H1 (cell line): ENCODE data around the gene C14orf119. TPM values are rescaled to one million over a fixed set of nuclear protein-coding genes. Genes with fewer than 3 reads are reported as not detected.

Experiments used
- CTCF ChIA-PET: fragments of 300-600 bp; sonication (Branson Sonifier 250); formaldehyde crosslinking; loops from one replicate; lab custom pipeline; 2021; ENCODE audit not compliant: partially characterized antibody; lab: Charles Lee
- POLR2A ChIA-PET: fragments of 300-600 bp; sonication (Branson Sonifier 250); formaldehyde crosslinking; loops from one replicate; lab custom pipeline; 2021; ENCODE audit warnings: inconsistent platforms; ENCODE audit not compliant: partially characterized antibody; lab: Charles Lee
- DNase-seq, 2 experiments: peaks; one replicate each; pipeline versions ENCODE4 v3.0.0 to v3.0.0-alpha.2; 2010 to 2022; ENCODE audit warnings: low spot score in 2 of 2, low read depth in 1 of 2, mixed read lengths in 1 of 2
- FAIRE-seq: peaks from 2 replicates; lab custom pipeline; 2011; peaks lifted over from hg19 to GRCh38; lab: Jason Lieb, UNC
- H2AFZ ChIP-seq: 2 replicates; pipeline ENCODE4 v1.8.1; 2012; ENCODE audit warnings: low read length, inconsistent platforms
- H2AK5ac ChIP-seq: 2 replicates; pipeline ENCODE4 v1.6.1; 2013; ENCODE audit warnings: low read depth, low read length
- H2BK120ac ChIP-seq: replicated peaks from 2 replicates; pipeline ENCODE3; 2013; ENCODE audit warnings: low read depth, low read length, inconsistent platforms
- H2BK12ac ChIP-seq: 2 replicates; pipeline ENCODE4 v1.6.1; 2013; ENCODE audit warnings: low read depth, low read length
- H2BK15ac ChIP-seq: 2 replicates; pipeline ENCODE4 v1.6.1; 2013; ENCODE audit warnings: low read length
- H2BK20ac ChIP-seq: 2 replicates; pipeline ENCODE4 v1.6.1; 2013; ENCODE audit warnings: low read length
- H2BK5ac ChIP-seq: 2 replicates; pipeline ENCODE4 v1.6.1; 2013; ENCODE audit warnings: low read depth, low read length
- H3K14ac ChIP-seq: 2 replicates; pipeline ENCODE4 v1.6.1; 2013; ENCODE audit warnings: inconsistent platforms; ENCODE audit not compliant: insufficient read length
- H3K18ac ChIP-seq: 2 replicates; pipeline ENCODE4 v1.6.1; 2013; ENCODE audit warnings: low read length; ENCODE audit errors: extremely low read depth
- H3K23ac ChIP-seq: 2 replicates; pipeline ENCODE4 v1.6.1; 2013; ENCODE audit warnings: inconsistent platforms; ENCODE audit not compliant: insufficient read length
- H3K23me2 ChIP-seq: 2 replicates; pipeline ENCODE4 v1.6.1; 2013; ENCODE audit warnings: low read depth, low read length
- H3K27ac ChIP-seq: 2 replicates; pipeline ENCODE4 v1.6.1; 2011; ENCODE audit warnings: low read depth, low read length, inconsistent platforms
- H3K27me3 ChIP-seq, 4 experiments: replicated peaks in 1 of 4; 1 replicate in 1 of 4; 2 replicates in 3 of 4; pipeline versions ENCODE4 v1.6.1 to v1.8.1; 2011 to 2013; ENCODE audit warnings: low read length in 3 of 4, mild to moderate bottlenecking in 3 of 4, inconsistent platforms in 2 of 4, mixed read lengths in 2 of 4, moderate library complexity in 1 of 4; ENCODE audit not compliant: control insufficient read depth in 3 of 4, insufficient read depth in 3 of 4; ENCODE audit errors: extremely low read depth in 1 of 4
- H3K36me3 ChIP-seq, 4 experiments: 2 replicates each; pipeline versions ENCODE4 v1.6.1 to v1.8.1; 2011 to 2013; ENCODE audit warnings: mild to moderate bottlenecking in 4 of 4, low read length in 3 of 4, moderate library complexity in 2 of 4, control low read depth in 1 of 4, inconsistent platforms in 1 of 4; ENCODE audit not compliant: insufficient read depth in 4 of 4, control insufficient read depth in 2 of 4
- H3K4ac ChIP-seq: replicated peaks from 2 replicates; pipeline ENCODE3; 2013; ENCODE audit warnings: low read length, low read depth, mixed read lengths, inconsistent platforms; ENCODE audit not compliant: insufficient read length
- H3K4me1 ChIP-seq, 4 experiments: replicated peaks in 1 of 4; 1 replicate in 1 of 4; 2 replicates in 3 of 4; pipeline versions ENCODE4 v1.6.1 to v1.8.1; 2011 to 2013; ENCODE audit warnings: low read length in 3 of 4, inconsistent platforms in 2 of 4, mixed read lengths in 1 of 4; ENCODE audit not compliant: insufficient read depth in 4 of 4, control insufficient read depth in 3 of 4
- H3K4me2 ChIP-seq, 2 experiments: 2 replicates each; pipeline versions ENCODE4 v1.6.1 to v1.8.1; 2011 to 2013; ENCODE audit warnings: low read depth in 2 of 2, low read length in 2 of 2, control low read depth in 1 of 2, inconsistent platforms in 1 of 2, mild to moderate bottlenecking in 1 of 2; ENCODE audit not compliant: insufficient read depth in 1 of 2
- H3K4me3 ChIP-seq, 4 experiments: fragments of 200-600, 300-600 bp in 1 of 4; sonication (generic), shearing (Covaris generic), sonication (Bioruptor Twin) in 1 of 4; 2 replicates each; pipeline versions ENCODE4 v1.5.1 to v1.8.1; 2011 to 2016; ENCODE audit warnings: low read length in 4 of 4, low read depth in 3 of 4, control low read depth in 2 of 4, inconsistent platforms in 2 of 4, mild to moderate bottlenecking in 2 of 4, mixed read lengths in 1 of 4, moderate library complexity in 1 of 4; ENCODE audit not compliant: insufficient read depth in 2 of 4; ENCODE audit errors: extremely low read depth in 1 of 4
- H3K56ac ChIP-seq: replicated peaks from 2 replicates; pipeline ENCODE3; 2013; ENCODE audit warnings: low read depth, mild to moderate bottlenecking, mixed read lengths, low read length, inconsistent platforms; ENCODE audit not compliant: insufficient read length
- H3K79me1 ChIP-seq: 2 replicates; pipeline ENCODE4 v1.6.1; 2013; ENCODE audit warnings: low read depth, low read length, control low read depth
- H3K79me2 ChIP-seq, 2 experiments: 2 replicates each; pipeline versions ENCODE4 v1.6.1 to v1.8.1; 2012 to 2013; ENCODE audit warnings: low read length in 2 of 2, mild to moderate bottlenecking in 2 of 2, inconsistent platforms in 1 of 2; ENCODE audit not compliant: insufficient read depth in 2 of 2, control insufficient read depth in 1 of 2
- H3K9ac ChIP-seq, 4 experiments: replicated peaks in 1 of 4; 1 replicate in 1 of 4; 2 replicates in 3 of 4; pipeline versions ENCODE4 v1.6.1 to v1.8.1; 2011 to 2013; ENCODE audit warnings: low read depth in 3 of 4, low read length in 3 of 4, control low read depth in 2 of 4, mild to moderate bottlenecking in 2 of 4, moderate library complexity in 2 of 4, inconsistent platforms in 1 of 4; ENCODE audit errors: extremely low read depth in 1 of 4
- H3K9me3 ChIP-seq, 2 experiments: 2 replicates each; pipeline versions ENCODE4 v1.6.1 to v1.8.1; 2012 to 2013; ENCODE audit warnings: mild to moderate bottlenecking in 2 of 2, moderate library complexity in 2 of 2, control low read depth in 1 of 2, inconsistent platforms in 1 of 2, low read depth in 1 of 2, low read length in 1 of 2, mixed read lengths in 1 of 2; ENCODE audit not compliant: insufficient read depth in 2 of 2
- H4K20me1 ChIP-seq, 2 experiments: replicated peaks in 1 of 2; 2 replicates each; pipeline versions ENCODE3 to v1.8.1; 2011 to 2013; ENCODE audit warnings: inconsistent platforms in 2 of 2, low read length in 2 of 2, mild to moderate bottlenecking in 1 of 2; ENCODE audit not compliant: insufficient read depth in 2 of 2, control insufficient read depth in 1 of 2
- H4K5ac ChIP-seq: 2 replicates; pipeline ENCODE4 v1.6.1; 2013; ENCODE audit warnings: low read length, low read depth, mixed read lengths, inconsistent platforms; ENCODE audit not compliant: insufficient read length
- H4K8ac ChIP-seq: 2 replicates; pipeline ENCODE4 v1.8.0; 2013; ENCODE audit warnings: mild to moderate bottlenecking, moderate library complexity, low read length, inconsistent platforms; ENCODE audit not compliant: insufficient read depth; ENCODE audit errors: extremely low read depth
- H4K91ac ChIP-seq: replicated peaks from 2 replicates; pipeline ENCODE3; 2013; ENCODE audit warnings: low read length, mixed read lengths, inconsistent platforms; ENCODE audit not compliant: insufficient read length
- CBX8 ChIP-seq: fragments of 300-800, 300-1000 bp; sonication (generic); IDR thresholded peaks from 2 replicates; pipeline ENCODE4 v1.7.1; 2016; ENCODE audit warnings: low read depth, low read length, borderline replicate concordance
- CHD2 ChIP-seq: IDR thresholded peaks from 2 replicates; pipeline ENCODE4 v1.6.1; 2012; ENCODE audit warnings: low read length, improper control_type of control experiment
- FOSL1 ChIP-seq: IDR thresholded peaks from 2 replicates; pipeline ENCODE4 v1.6.1; 2011; ENCODE audit warnings: mild to moderate bottlenecking, low read depth, low read length, moderate library complexity; ENCODE audit not compliant: insufficient read depth
- JUN ChIP-seq: IDR thresholded peaks from 2 replicates; pipeline ENCODE4 v1.6.1; 2011; ENCODE audit warnings: low read depth, mild to moderate bottlenecking, improper control_type of control experiment, low read length
- KDM4A ChIP-seq: IDR thresholded peaks from one replicate; pipeline ENCODE4 v1.7.1; 2012; ENCODE audit warnings: low read depth, mild to moderate bottlenecking, moderate library complexity, low read length, inconsistent platforms; ENCODE audit not compliant: severe bottlenecking
- POU5F1 ChIP-seq: IDR thresholded peaks from 2 replicates; pipeline ENCODE4 v1.6.1; 2011; ENCODE audit warnings: low read depth, mild to moderate bottlenecking, low read length, moderate library complexity
- RAD21 ChIP-seq, 2 experiments: IDR thresholded peaks in 1 of 2; conservative IDR thresholded peaks in 1 of 2; 2 replicates each; pipeline ENCODE4 v1.6.1; 2011; ENCODE audit warnings: low read depth in 2 of 2, low read length in 2 of 2, improper control_type of control experiment in 1 of 2, inconsistent platforms in 1 of 2, mild to moderate bottlenecking in 1 of 2, moderate library complexity in 1 of 2
- SRF ChIP-seq: IDR thresholded peaks from 2 replicates; pipeline ENCODE4 v1.6.1; 2011; ENCODE audit warnings: mild to moderate bottlenecking, low read depth, low read length, moderate library complexity
- TAF1 ChIP-seq: IDR thresholded peaks from 2 replicates; pipeline ENCODE4 v1.6.1; 2011; ENCODE audit warnings: mild to moderate bottlenecking, low read depth, low read length
- TAF7 ChIP-seq: optimal IDR thresholded peaks from 2 replicates; pipeline ENCODE3; 2011; ENCODE audit warnings: low read depth, mild to moderate bottlenecking, inconsistent platforms, low read length, moderate library complexity, borderline replicate concordance
- ZNF274 ChIP-seq: IDR thresholded peaks from 2 replicates; pipeline ENCODE4 v1.7.0; 2012; ENCODE audit warnings: low read length, borderline replicate concordance; ENCODE audit errors: extremely low read depth
- WGBS, 2 experiments: shearing (Covaris generic) in 1 of 2; methylation state at CpG; one replicate each; pipeline versions ENCODE4 v1.1.6 to v1.1.7; 2013 to 2015; ENCODE audit warnings: low lambda C conversion rate in 2 of 2, mixed read lengths in 2 of 2, inconsistent platforms in 1 of 2, low coverage in 1 of 2, missing lambda C conversion rate in 1 of 2; ENCODE audit not compliant: insufficient replicate concordance in 2 of 2, insufficient coverage in 1 of 2, insufficient read length in 1 of 2; ENCODE audit errors: extremely low coverage in 1 of 2, missing lambda C conversion rate in 1 of 2; 5-methylcytosine and 5-hydroxymethylcytosine counted together
- polyA plus RNA-seq, 7 experiments: library from polyadenylated mRNA; depleted of rRNA in 3 of 7; stranded (reverse) in 5 of 7; unstranded in 2 of 7; fragments of >200 nt in 5 of 7; fragments of 200-250 nt in 2 of 7; gene quantifications; 1 replicate in 5 of 7; 2 replicates in 1 of 7; 4 replicates in 1 of 7; pipeline versions ENCODE4 v1.2.1 to v1.2.3, GENCODE V29; 2011 to 2013; ENCODE audit warnings: missing spikeins in 2 of 7, mixed read lengths in 2 of 7
- total RNA-seq: library from RNA; stranded (reverse); fragmentation: NEBNext Ultra II Directional; extraction: Animal tissue kit (Norgen Biotek cat#: 25700); gene quantifications from 2 replicates; pipeline ENCODE4 v1.2.1, GENCODE V29; 2021
- TF ChIP-seq, protein P1 (sequence below): IDR thresholded peaks from 2 replicates; pipeline ENCODE4 v1.6.1; 2012; ENCODE audit warnings: low read length, inconsistent platforms

Gene C14orf119
- total and polyA plus RNA-seq, 2 of the 8 experiments (the other 6 are each of a cell fraction or from before 2014, with no cell fraction given), result 78.1 to 94.0 TPM

DNA sequence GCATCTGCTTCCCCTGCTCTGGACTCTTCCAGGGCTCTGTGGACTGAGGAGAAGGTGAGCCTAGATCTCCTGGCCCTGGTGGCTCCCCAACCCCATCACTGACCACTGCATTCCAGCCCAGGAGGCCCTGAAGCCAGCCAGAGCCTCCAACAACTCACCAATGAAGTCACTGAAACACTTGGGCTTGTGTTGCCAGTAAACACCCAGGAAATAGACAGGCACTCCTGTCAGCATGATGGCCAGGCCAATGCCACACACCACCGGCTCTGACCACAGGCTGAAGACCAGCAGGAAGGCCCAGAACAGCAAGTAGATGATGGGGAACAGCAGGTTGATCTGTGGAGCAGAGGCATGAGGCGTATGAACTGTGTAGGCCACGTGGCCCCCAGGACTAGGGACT, 32.6 kb downstream of the C14orf119 start:
- no peak overlapping the region for H4K91ac ChIP-seq
- no peak overlapping the region for H2BK15ac ChIP-seq
- H3K27ac ChIP-seq, result no peak overlapping the region
- peaks cover 15 to 52% (median 23%) of the 10 kb centered on the region in 4 experiments for H3K36me3 ChIP-seq
- DNase-seq (no peak), FAIRE-seq (no peak)
- ChIA-PET POLR2A (interaction anchor here (0.6 to 1.2 kb wide), 2 partner anchors 8 to 14 kb away, joined by 3 read pairs; no protein-coding TSS in a partner anchor), CTCF (interaction anchor here (1.6 to 11.8 kb wide), 2 partner anchors 59 kb away, joined by 4 to 290 read pairs; partner anchors contain the start of gene SLC7A8)
- H3K18ac ChIP-seq, result no peak overlapping the region
- no peak overlapping the region for H3K9ac ChIP-seq
- no peak overlapping the region for H2AFZ ChIP-seq
- WGBS, 2 experiments, result 89% methylated on average over 3 of the region's 3 CpGs; no CpG with 5 or more reads in 1 of the 2 experiments
- H3K4ac ChIP-seq, result no peak overlapping the region
- H3K4me1 ChIP-seq, result peaks cover 0 to 2% (median 0%) of the 10 kb centered on the region in 4 experiments; a peak in 2 of 7 replicates
- no peak overlapping the region for H3K23ac ChIP-seq
- no peaks in the 10 kb centered on the region for H3K79me1 ChIP-seq
- no peak overlapping the region for H2BK120ac ChIP-seq
- H4K8ac ChIP-seq, result no peak overlapping the region
- H3K4me3 ChIP-seq, result no peak overlapping the region
- peaks cover 0 to 2% of the 10 kb centered on the region in 2 experiments for H4K20me1 ChIP-seq
- no peak overlapping the region for H3K14ac ChIP-seq
- no peak overlapping the region for H2BK12ac ChIP-seq
- H3K56ac ChIP-seq, result no peak overlapping the region
- H3K9me3 ChIP-seq, result no peaks in the 10 kb centered on the region
- no peaks in the 10 kb centered on the region for H3K79me2 ChIP-seq
- no peak overlapping the region for H4K5ac ChIP-seq
- no peaks in the 10 kb centered on the region for H3K27me3 ChIP-seq
- no peak overlapping the region for H2AK5ac ChIP-seq
- no peak overlapping the region for H2BK5ac ChIP-seq
- no peaks in the 10 kb centered on the region for H3K23me2 ChIP-seq
- no peak overlapping the region for H3K4me2 ChIP-seq
- H2BK20ac ChIP-seq, result no peak overlapping the region
- no peak for TF ChIP-seq RAD21 (IDR thresholded peaks at IDR 0.05 in 1 of 2, conservative IDR thresholded peaks at IDR 0.05 in 1 of 2; ENCODE audit: low read depth in 2 of 2, low read length in 2 of 2)
- no peak for TF ChIP-seq FOSL1
- TF ChIP-seq JUN, result no peak
- no peak for TF ChIP-seq KDM4A
- TF ChIP-seq POU5F1, result no peak
- no peak for TF ChIP-seq CBX8
- no peak for TF ChIP-seq TAF7
- no peak for TF ChIP-seq CHD2
- TF ChIP-seq SRF, result no peak
- no peak for TF ChIP-seq TAF1
- TF ChIP-seq, protein P1, sequence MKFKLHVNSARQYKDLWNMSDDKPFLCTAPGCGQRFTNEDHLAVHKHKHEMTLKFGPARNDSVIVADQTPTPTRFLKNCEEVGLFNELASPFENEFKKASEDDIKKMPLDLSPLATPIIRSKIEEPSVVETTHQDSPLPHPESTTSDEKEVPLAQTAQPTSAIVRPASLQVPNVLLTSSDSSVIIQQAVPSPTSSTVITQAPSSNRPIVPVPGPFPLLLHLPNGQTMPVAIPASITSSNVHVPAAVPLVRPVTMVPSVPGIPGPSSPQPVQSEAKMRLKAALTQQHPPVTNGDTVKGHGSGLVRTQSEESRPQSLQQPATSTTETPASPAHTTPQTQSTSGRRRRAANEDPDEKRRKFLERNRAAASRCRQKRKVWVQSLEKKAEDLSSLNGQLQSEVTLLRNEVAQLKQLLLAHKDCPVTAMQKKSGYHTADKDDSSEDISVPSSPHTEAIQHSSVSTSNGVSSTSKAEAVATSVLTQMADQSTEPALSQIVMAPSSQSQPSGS, result no peak
- no peak for TF ChIP-seq ZNF274
